Measurements from ENCODE around the gene BICRA. TPM values are rescaled to one million over a fixed set of nuclear protein-coding genes. Genes with fewer than 3 reads are reported as not detected.

The BICRA gene
- total and polyA plus RNA-seq, 3 donors from 2014 or later: 9.2 to 19.2 (median 13.5) TPM

DNA sequence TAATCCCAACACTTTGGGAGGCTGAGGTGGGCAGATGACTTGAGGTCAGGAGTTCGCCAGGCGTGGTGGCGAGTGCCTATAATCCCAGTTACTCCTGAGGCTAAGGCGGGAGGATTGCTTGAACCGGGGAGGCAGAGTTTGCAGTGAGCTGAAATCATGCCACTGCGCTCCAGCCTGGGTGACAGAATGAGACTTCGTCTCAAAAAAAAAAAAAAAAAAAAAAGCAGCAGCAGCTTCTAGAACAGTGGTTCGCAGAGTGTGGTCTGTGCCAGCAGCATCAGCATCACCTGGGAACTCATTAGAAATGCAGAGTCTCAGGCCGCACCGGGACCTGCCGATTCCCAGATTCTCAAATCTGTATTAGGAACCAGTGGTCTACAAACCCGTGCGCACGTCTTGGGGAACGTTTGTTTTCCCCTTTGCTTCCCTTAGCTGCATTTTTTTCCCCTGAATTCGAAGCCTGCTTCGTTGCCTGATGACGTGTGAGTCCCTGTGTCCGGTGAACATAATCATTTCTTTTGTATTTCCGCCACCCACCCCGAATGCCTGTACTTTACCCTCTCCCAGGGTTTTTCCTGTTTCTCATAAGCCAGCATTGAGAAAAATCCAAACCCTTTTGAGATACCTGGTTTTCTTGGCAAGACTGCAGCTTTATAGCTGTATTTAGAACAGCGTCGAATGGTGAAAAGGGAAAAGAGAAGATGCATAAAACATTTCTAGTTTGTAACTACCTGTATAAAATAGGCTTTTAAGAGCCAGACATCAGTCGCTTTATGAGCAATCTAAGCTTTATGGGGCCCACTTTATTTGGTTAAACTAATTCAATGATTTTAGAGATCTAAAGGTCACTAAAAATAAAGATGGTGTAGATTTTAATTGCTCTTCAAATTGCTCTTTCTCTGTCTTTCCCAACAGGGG lies 49.8 kb downstream of the BICRA start:
- intact Hi-C loops (cut with DNase I; ENCODE audit: low total_unique reads): no loop called here
- no peak for TF ChIP-seq POLR2A (IDR thresholded peaks at IDR 0.05)
- TF ChIP-seq, protein P1, sequence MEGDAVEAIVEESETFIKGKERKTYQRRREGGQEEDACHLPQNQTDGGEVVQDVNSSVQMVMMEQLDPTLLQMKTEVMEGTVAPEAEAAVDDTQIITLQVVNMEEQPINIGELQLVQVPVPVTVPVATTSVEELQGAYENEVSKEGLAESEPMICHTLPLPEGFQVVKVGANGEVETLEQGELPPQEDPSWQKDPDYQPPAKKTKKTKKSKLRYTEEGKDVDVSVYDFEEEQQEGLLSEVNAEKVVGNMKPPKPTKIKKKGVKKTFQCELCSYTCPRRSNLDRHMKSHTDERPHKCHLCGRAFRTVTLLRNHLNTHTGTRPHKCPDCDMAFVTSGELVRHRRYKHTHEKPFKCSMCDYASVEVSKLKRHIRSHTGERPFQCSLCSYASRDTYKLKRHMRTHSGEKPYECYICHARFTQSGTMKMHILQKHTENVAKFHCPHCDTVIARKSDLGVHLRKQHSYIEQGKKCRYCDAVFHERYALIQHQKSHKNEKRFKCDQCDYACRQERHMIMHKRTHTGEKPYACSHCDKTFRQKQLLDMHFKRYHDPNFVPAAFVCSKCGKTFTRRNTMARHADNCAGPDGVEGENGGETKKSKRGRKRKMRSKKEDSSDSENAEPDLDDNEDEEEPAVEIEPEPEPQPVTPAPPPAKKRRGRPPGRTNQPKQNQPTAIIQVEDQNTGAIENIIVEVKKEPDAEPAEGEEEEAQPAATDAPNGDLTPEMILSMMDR (IDR thresholded peaks at IDR 0.05): no peak
- H3K36me3 ChIP-seq (ENCODE audit: low read depth, missing control alignments): no peaks in the 10 kb centered on the region
- 88 to 89% methylated on average over 24 of the region's 24 CpGs for WGBS, 2 donors
- no peak for DNase-seq
- H3K4me1 ChIP-seq: peaks cover 5% of the 10 kb centered on the region
- no peaks in the 10 kb centered on the region for H3K9me3 ChIP-seq
- H3K27ac ChIP-seq: no peak overlapping the region
- H3K4me3 ChIP-seq: no peak overlapping the region
- no peaks in the 10 kb centered on the region for H3K27me3 ChIP-seq

DNA sequence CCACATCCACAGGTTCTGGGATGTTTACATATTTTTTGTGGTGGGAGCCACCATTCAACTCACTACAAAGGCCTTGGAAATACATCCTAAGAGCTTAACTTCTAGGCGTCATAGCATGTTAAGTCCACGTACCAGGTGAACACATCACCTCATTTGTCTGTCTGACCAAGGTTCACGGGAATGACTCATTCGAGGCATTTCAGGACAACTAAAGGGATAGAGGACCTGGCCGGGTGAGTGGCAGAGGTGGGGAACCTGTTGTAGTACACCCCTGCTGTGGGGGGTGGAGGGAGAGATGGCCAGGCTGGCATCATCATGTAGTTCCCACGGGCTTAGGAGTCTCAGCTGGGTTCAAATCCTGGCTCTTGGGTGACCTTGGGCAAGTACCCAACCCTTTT lies 51.5 kb downstream of the BICRA start:
- no peak overlapping the region for H3K4me3 ChIP-seq
- peaks cover 14% of the 10 kb centered on the region for H3K4me1 ChIP-seq
- WGBS, 2 donors: 88 to 90% methylated on average over 6 of the region's 6 CpGs
- no peak for TF ChIP-seq POLR2A (IDR thresholded peaks at IDR 0.05)
- TF ChIP-seq, protein P1 (IDR thresholded peaks at IDR 0.05): no peak
- no peaks in the 10 kb centered on the region for H3K36me3 ChIP-seq (ENCODE audit: low read depth, missing control alignments)
- DNase-seq: no peak
- no peaks in the 10 kb centered on the region for H3K27me3 ChIP-seq
- H3K9me3 ChIP-seq: no peaks in the 10 kb centered on the region
- H3K27ac ChIP-seq: no peak overlapping the region
- intact Hi-C loops (cut with DNase I; ENCODE audit: low total_unique reads): no loop called here

DNA sequence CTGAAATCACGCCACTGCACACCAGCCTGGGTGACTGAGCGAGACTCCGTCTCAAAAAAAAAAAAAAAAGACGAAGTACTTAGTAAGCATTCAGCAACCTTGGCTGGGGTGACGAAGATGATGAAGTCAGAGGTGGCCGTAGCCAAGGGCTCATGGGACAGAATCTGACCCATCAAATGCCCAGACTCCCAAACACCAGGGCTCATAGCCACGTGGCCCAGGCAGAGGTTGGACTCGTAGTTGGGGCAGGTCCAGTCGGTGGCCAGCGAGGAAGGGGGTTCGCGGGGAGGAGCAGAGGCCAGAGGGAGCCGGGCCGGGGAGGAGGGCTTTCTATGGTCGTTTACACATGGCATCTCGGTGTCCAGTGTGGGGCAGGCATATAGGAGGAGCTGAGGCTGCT lies 52.2 kb downstream of the BICRA start:
- H3K9me3 ChIP-seq: no peaks in the 10 kb centered on the region
- no peak overlapping the region for H3K27ac ChIP-seq
- no peak for TF ChIP-seq POLR2A (IDR thresholded peaks at IDR 0.05)
- TF ChIP-seq, protein P1 (IDR thresholded peaks at IDR 0.05): no peak
- no peaks in the 10 kb centered on the region for H3K27me3 ChIP-seq
- peaks cover 14% of the 10 kb centered on the region for H3K4me1 ChIP-seq
- intact Hi-C loops (cut with DNase I; ENCODE audit: low total_unique reads): no loop called here
- no peaks in the 10 kb centered on the region for H3K36me3 ChIP-seq (ENCODE audit: low read depth, missing control alignments)
- DNase-seq: no peak
- H3K4me3 ChIP-seq: no peak overlapping the region
- WGBS, 2 donors: 88 to 95% methylated on average over 16 of the region's 16 CpGs

DNA sequence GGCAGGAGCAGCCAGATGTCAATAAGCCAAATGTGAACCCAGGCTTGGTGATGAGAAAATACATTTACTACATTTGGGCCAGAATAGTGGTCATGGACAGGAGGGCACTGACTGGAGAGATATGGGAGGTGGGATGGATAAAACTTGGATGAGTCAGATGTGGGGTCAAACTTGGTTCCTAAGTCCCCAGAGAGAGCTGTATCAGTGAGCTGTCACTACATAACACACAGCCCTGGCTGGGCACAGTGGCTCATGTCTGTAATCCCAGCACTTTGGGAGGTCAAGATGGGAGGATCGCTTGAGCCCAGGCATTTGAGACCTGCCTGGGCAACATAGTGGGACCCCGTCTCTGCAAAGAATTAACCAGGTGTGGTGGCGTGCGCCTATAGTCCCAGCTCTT lies 52.7 kb downstream of the BICRA start:
- Histone ChIP-seq H3K36me3 (ENCODE audit: low read depth, missing control alignments) (no peaks in the 10 kb centered on the region), H3K4me3 (no peak overlapping the region), H3K9me3 (no peaks in the 10 kb centered on the region), H3K4me1 (peaks cover 14% of the 10 kb centered on the region), H3K27me3 (no peaks in the 10 kb centered on the region), H3K27ac (no peak overlapping the region)
- no peak for TF ChIP-seq POLR2A (IDR thresholded peaks at IDR 0.05)
- TF ChIP-seq, protein P1 (IDR thresholded peaks at IDR 0.05): no peak
- intact Hi-C loops (cut with DNase I; ENCODE audit: low total_unique reads): no loop called here
- WGBS, 2 donors: 84 to 95% methylated on average over 4 of the region's 4 CpGs
- no peak for DNase-seq

Measured in testis (tissue), 3 donors.